ENCODE results near the gene H2AZ1.

H2AZ1 gene

GRCh38 chr4:99945718-99946355 is 4.2 kb downstream of the H2AZ1 start:
- DNase-seq, result peak; percentile 46 to 68 (median 47)

GRCh38 chr4:99943904-99944437 is 6.1 kb downstream of the H2AZ1 start:
- no peak for DNase-seq

GRCh38 chr4:99938243-99938753 is 11.8 kb downstream of the H2AZ1 start:
- no peak for DNase-seq

- no peak for DNase-seq
Measured at GRCh38 chr4:99934891-99935290, 15.2 kb downstream of the H2AZ1 start.

GRCh38 chr4:99927566-99927965 is 22.5 kb downstream of the H2AZ1 start:
- DNase-seq, result no peak

GRCh38 chr4:99921174-99921573 is 28.9 kb downstream of the H2AZ1 start:
- no peak for DNase-seq

GRCh38 chr4:99918656-99919055 is 31.4 kb downstream of the H2AZ1 start:
- DNase-seq, result no peak

GRCh38 chr4:99917575-99917974 is 32.5 kb downstream of the H2AZ1 start:
- no peak for DNase-seq

- no peak for DNase-seq
Measured at GRCh38 chr4:99915449-99915848, 34.6 kb downstream of the H2AZ1 start.

Measured in suppressor macrophage treated with lipopolysaccharide for 1 hour (primary cell).